Vagina (tissue), 2 donors: ENCODE results near the gene COL5A1. TPM values are rescaled to one million over a fixed set of nuclear protein-coding genes. Genes with fewer than 3 reads are reported as not detected.

Experiments used
- DNase-seq, 2 donors: peaks; one replicate each; pipeline ENCODE4 v3.0.0-alpha.2; 2017; ENCODE audit errors: extremely low spot score in 2 of 2
- H3K27ac ChIP-seq: fragments of 200-600 bp; sonication (generic); one replicate; pipeline ENCODE4 v1.5.1; 2019
- H3K27me3 ChIP-seq: fragments of 200-600 bp; sonication (generic); one replicate; pipeline ENCODE4 v1.5.1; 2019
- H3K36me3 ChIP-seq, 2 donors: fragments of 200-600 bp; sonication (generic); one replicate each; pipeline ENCODE4 v1.5.1; 2017 to 2019
- H3K4me1 ChIP-seq: fragments of 200-600 bp; sonication (generic); one replicate; pipeline ENCODE4 v1.5.1; 2019
- H3K4me3 ChIP-seq, 2 donors: fragments of 200-600 bp; sonication (generic); 1 replicate in 1 of 2; 2 replicates in 1 of 2; pipeline ENCODE4 v1.5.1; 2016 to 2019
- H3K9me3 ChIP-seq: fragments of 200-600 bp; sonication (generic); one replicate; pipeline ENCODE4 v1.5.1; 2019
- POLR2A ChIP-seq, 2 donors: fragments of 450-650 bp; IDR thresholded peaks; one replicate each; pipeline ENCODE4 v1.6.1; 2017; ENCODE audit warnings: antibody characterized with exemption in 2 of 2, mild to moderate bottlenecking in 2 of 2, moderate library complexity in 2 of 2
- POLR2AphosphoS5 ChIP-seq, 2 donors: sonication (generic); formaldehyde crosslinking; IDR thresholded peaks; one replicate each; pipeline ENCODE4 v1.9.0; 2017; ENCODE audit warnings: antibody characterized with exemption in 2 of 2, mild to moderate bottlenecking in 2 of 2, low read depth in 1 of 2; ENCODE audit not compliant: insufficient read depth in 1 of 2
- intact Hi-C: fragments of 100-400 bp; cut with DNase I; formaldehyde crosslinking; loops from one replicate; pipeline ENCODE4 v1.15.1; 2023
- total RNA-seq: library from RNA; depleted of rRNA; stranded (reverse); fragments of >200 nt; gene quantifications from one replicate; pipeline ENCODE4 v1.2.3, GENCODE V29; 2016
- TF ChIP-seq, protein P1 (sequence below), 3 experiments: fragments of 450-650 bp in 2 of 3; fragments of 200-600 bp in 1 of 3; sonication (generic) in 1 of 3; IDR thresholded peaks; one replicate each; pipeline ENCODE4 v1.5.1; 2017 to 2019; ENCODE audit warnings: antibody characterized with exemption in 3 of 3, mild to moderate bottlenecking in 2 of 3, moderate library complexity in 2 of 3

The COL5A1 gene
- total RNA-seq, 1 donor from 2014 or later = 36.6 TPM

DNA sequence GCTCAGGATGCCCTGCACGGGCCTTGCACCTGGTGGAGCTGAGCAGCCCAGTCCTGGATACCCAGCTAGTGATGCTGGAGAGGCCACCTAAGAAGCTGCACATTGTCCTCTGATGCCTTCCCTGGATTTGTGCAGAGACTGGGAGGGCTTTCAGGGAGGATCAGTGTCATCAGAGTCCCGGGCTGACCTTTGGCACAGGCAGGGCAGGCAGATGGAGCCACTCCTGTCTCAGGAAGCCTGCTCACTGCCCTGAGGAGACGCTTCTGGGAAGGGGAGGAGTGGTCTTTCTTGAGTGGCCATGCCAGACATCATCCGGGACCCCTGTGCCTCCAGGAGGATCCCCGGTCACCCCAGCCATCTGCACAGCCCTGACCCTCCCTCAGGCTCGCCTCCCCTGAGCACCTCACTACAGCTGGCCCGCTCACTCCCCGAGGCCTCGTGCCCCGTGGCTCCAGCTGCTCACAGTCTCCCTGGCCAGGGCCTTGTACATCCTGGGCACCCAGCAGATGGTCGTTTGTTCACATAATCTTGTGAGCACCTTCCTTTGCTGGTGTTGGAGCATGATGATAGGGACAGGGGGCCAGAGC is 191.8 kb downstream of the COL5A1 start:
- peaks cover 0 to 13% of the 10 kb centered on the region in 2 donors for H3K36me3 ChIP-seq
- no peaks in the 10 kb centered on the region for H3K9me3 ChIP-seq
- H3K27me3 ChIP-seq = no peaks in the 10 kb centered on the region
- H3K4me1 ChIP-seq = no peaks in the 10 kb centered on the region
- intact Hi-C loops = no loop called here
- no peak for DNase-seq
- H3K4me3 ChIP-seq = no peak overlapping the region
- H3K27ac ChIP-seq = no peak overlapping the region
- TF ChIP-seq POLR2AphosphoS5 (IDR thresholded peaks at IDR 0.05; ENCODE audit: insufficient read depth in 1 of 2, low read depth in 1 of 2) (no peak), POLR2A (IDR thresholded peaks at IDR 0.05) (no peak)

GRCh38 chr9:134834217-134834956 is 192.8 kb downstream of the COL5A1 start:
- no peak for DNase-seq
- Histone ChIP-seq H3K27me3 (no peaks in the 10 kb centered on the region), H3K4me3 (no peak overlapping the region), H3K27ac (no peak overlapping the region), H3K9me3 (no peaks in the 10 kb centered on the region), H3K36me3 (peaks cover 0 to 13% of the 10 kb centered on the region in 2 donors), H3K4me1 (no peaks in the 10 kb centered on the region)
- intact Hi-C loops = no loop called here
- no peak for TF ChIP-seq POLR2A (IDR thresholded peaks at IDR 0.05)
- TF ChIP-seq, protein P1, sequence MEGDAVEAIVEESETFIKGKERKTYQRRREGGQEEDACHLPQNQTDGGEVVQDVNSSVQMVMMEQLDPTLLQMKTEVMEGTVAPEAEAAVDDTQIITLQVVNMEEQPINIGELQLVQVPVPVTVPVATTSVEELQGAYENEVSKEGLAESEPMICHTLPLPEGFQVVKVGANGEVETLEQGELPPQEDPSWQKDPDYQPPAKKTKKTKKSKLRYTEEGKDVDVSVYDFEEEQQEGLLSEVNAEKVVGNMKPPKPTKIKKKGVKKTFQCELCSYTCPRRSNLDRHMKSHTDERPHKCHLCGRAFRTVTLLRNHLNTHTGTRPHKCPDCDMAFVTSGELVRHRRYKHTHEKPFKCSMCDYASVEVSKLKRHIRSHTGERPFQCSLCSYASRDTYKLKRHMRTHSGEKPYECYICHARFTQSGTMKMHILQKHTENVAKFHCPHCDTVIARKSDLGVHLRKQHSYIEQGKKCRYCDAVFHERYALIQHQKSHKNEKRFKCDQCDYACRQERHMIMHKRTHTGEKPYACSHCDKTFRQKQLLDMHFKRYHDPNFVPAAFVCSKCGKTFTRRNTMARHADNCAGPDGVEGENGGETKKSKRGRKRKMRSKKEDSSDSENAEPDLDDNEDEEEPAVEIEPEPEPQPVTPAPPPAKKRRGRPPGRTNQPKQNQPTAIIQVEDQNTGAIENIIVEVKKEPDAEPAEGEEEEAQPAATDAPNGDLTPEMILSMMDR (IDR thresholded peaks at IDR 0.05) = no peak
- no peak for TF ChIP-seq POLR2AphosphoS5 (IDR thresholded peaks at IDR 0.05; ENCODE audit: insufficient read depth in 1 of 2, low read depth in 1 of 2)

DNA sequence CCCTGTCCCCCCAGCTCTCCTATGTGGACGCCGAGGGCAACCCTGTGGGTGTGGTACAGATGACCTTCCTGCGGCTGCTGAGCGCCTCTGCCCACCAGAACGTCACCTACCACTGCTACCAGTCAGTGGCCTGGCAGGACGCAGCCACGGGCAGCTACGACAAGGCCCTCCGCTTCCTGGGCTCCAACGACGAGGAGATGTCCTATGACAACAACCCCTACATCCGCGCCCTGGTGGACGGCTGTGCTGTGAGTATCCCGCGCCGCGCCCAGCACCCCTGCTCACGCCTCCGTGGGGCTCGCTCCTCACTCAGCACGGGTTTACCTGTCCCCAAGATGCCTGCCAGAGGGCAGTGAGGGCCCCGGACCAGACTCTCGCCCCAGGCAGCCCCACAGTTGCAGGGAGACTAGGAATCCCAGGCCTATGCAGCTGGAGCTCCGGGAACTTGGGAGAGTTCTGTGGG is 193.4 kb downstream of the COL5A1 start:
- peaks cover 0 to 13% of the 10 kb centered on the region in 2 donors for H3K36me3 ChIP-seq
- TF ChIP-seq, protein P1 (IDR thresholded peaks at IDR 0.05) = no peak
- TF ChIP-seq POLR2AphosphoS5 (IDR thresholded peaks at IDR 0.05; ENCODE audit: insufficient read depth in 1 of 2, low read depth in 1 of 2) (no peak), POLR2A (IDR thresholded peaks at IDR 0.05) (no peak)
- no peaks in the 10 kb centered on the region for H3K4me1 ChIP-seq
- intact Hi-C loops = no loop called here
- no peaks in the 10 kb centered on the region for H3K27me3 ChIP-seq
- no peak overlapping the region for H3K4me3 ChIP-seq
- no peak overlapping the region for H3K27ac ChIP-seq
- H3K9me3 ChIP-seq = no peaks in the 10 kb centered on the region
- DNase-seq = no peak

- no peaks in the 10 kb centered on the region for H3K4me1 ChIP-seq
- no peak overlapping the region for H3K4me3 ChIP-seq
- H3K9me3 ChIP-seq = no peaks in the 10 kb centered on the region
- no peak overlapping the region for H3K27ac ChIP-seq
- intact Hi-C loops = no loop called here
- TF ChIP-seq POLR2AphosphoS5 (IDR thresholded peaks at IDR 0.05; ENCODE audit: insufficient read depth in 1 of 2, low read depth in 1 of 2) (no peak), POLR2A (IDR thresholded peaks at IDR 0.05) (no peak)
- TF ChIP-seq, protein P1 (IDR thresholded peaks at IDR 0.05) = no peak
- no peaks in the 10 kb centered on the region for H3K27me3 ChIP-seq
- peaks cover 0 to 14% of the 10 kb centered on the region in 2 donors for H3K36me3 ChIP-seq
- no peak for DNase-seq
These were observed 193.8 kb downstream of the COL5A1 start for GRCh38 chr9:134835448-134835847.

DNA sequence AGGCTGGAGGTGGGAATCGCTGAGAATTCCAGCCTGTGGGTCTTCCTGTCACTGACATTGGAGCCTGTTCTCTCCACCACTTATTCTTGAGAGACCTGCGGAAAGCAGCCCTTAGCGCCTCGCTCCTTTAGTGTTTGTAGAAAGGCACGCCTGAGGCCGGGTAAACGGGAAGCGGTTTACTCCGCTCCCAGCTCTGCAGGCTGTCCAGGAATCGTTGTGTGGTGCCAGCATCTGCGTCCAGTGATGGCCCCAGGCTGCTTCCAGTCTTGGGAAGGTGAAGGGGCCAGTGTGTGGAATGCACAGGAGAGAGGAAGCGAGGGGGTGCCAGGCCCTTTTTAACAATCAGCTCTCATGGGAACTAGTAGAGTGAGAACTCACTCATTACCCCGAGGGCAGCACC is 194.4 kb downstream of the COL5A1 start:
- Histone ChIP-seq H3K4me3 (no peak overlapping the region), H3K27ac (no peak overlapping the region), H3K4me1 (no peaks in the 10 kb centered on the region), H3K9me3 (no peaks in the 10 kb centered on the region), H3K36me3 (peaks cover 0 to 14% of the 10 kb centered on the region in 2 donors), H3K27me3 (no peaks in the 10 kb centered on the region)
- DNase-seq = no peak
- TF ChIP-seq POLR2AphosphoS5 (IDR thresholded peaks at IDR 0.05; ENCODE audit: insufficient read depth in 1 of 2, low read depth in 1 of 2) (no peak), POLR2A (IDR thresholded peaks at IDR 0.05) (no peak)
- TF ChIP-seq, protein P1 (IDR thresholded peaks at IDR 0.05) = no peak
- intact Hi-C loops = no loop called here
